ENCODE measurements around the gene GALNT17.

Gene GALNT17

GRCh38 chr7:71278257-71278656 lies 146.3 kb downstream of the GALNT17 start:
- in situ Hi-C loops (cut with MboI; ENCODE audit: low sequenced_read_pairs): no loop called here

DNA sequence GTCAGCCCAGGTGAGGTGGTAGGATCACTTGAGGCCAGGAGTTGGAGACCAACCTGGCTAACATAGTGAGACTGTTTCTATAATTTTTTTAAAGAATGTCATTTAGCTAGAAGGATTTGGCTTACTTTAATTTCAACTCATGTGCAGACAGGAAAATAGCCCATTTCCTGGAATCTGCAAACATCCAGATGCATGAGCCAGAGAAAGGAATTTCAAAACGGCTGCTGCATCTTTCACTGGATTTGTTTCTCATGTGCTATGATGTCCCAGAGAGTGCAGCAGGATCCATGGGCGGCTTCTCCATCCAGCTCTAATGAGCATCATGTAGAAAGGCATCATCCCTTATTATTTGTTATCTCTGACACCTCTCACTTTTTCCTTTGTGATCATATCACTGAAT lies 149.3 kb downstream of the GALNT17 start:
- in situ Hi-C loops (cut with MboI; ENCODE audit: low sequenced_read_pairs): no loop called here

DNA sequence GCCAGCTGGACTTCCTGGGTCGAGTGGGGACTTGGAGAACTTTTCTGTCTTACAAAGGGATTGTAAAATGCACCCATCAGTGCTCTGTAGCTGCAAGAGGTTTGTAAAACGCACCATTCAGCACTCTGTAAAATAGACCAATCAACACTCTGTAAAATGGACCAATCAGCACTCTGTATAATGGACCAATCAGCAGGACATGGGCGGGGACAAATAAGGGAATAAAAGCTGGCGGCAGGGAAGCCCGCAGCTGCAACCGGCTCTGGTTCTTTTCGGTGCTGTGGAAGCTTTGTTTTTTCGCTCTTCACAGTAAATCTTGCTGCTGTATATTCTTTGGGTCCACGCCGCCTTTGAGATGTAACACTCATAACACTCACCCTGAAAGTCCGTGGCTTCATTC lies 151.9 kb downstream of the GALNT17 start:
- in situ Hi-C loops (cut with MboI; ENCODE audit: low sequenced_read_pairs): no loop called here

DNA sequence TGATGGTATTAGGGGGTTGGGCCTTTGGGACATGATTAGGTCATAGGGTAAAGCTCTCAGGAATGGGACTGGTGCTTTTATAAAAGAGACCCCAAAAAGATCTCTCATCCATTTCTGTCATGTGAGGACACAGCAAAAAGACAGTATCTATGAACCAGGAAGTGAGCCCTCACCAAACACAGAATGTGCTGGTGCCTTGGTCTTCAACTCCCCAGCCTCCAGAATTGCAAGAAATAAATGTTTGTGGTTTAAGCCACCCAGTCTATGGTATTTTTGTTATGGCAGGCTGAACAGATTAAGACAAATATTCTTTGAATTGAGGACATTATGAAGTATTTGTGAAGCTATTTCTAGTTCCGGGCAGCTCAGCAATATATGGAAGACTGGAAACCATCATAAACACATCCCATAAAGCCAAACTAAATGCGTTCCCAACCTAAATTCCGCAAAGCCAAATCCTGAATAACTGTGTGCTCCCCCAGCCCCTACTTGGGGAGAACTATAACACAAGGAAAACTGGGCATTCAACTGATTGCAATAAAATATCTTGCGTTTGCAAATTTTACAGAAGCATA lies 153.7 kb downstream of the GALNT17 start:
- in situ Hi-C loops (cut with MboI; ENCODE audit: low sequenced_read_pairs): no loop called here

GRCh38 chr7:71286336-71286735 lies 154.4 kb downstream of the GALNT17 start:
- in situ Hi-C loops (cut with MboI; ENCODE audit: low sequenced_read_pairs): no loop called here

- in situ Hi-C loops (cut with MboI; ENCODE audit: low sequenced_read_pairs): no loop called here
Measured at GRCh38 chr7:71286924-71287323, 155.0 kb downstream of the GALNT17 start.

DNA sequence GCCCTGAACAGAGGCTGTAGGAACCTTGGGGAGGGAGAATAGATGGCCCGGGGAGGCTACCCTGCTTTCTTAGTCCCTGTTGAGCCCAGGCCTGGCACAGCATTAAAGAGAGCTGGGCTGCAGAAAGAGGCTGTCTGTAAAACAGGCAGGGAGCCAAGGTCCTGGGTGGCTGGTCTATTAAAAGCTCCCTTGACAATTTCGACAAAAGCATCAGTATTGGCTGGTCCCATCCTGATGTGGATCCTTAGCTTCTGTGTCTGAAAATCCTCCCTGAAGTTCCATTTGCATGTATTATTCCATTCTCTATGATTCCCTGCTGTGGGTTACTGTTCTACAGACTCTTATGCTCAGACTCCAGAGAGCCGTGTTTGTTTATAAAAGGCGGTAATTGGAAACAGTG lies 158.5 kb downstream of the GALNT17 start:
- in situ Hi-C loops (cut with MboI; ENCODE audit: low sequenced_read_pairs): no loop called here

GRCh38 chr7:71298378-71298777 lies 166.4 kb downstream of the GALNT17 start:
- in situ Hi-C loops (cut with MboI; ENCODE audit: low sequenced_read_pairs): no loop called here

GRCh38 chr7:71300086-71300485 lies 168.1 kb downstream of the GALNT17 start:
- in situ Hi-C loops (cut with MboI; ENCODE audit: low sequenced_read_pairs): no loop called here

DNA sequence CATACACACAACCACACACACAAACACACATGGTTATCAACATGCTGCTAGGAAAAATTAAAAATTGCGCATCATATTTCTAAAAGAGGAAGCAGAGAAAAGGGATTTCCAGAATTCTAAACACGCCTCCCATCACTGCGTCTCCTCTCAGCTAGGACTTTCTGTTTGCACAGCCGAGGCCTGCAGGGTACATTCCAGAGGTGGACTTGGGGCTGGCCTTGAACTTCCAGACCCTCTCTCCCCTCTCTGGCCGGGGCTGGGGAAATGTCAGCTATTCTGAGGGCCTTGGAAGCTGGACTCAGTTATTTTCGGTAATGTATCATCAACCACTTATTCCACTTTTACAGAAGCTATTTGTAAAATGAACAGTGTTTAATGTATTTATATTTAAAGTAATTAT lies 168.7 kb downstream of the GALNT17 start:
- in situ Hi-C loops (cut with MboI; ENCODE audit: low sequenced_read_pairs): no loop called here

DNA sequence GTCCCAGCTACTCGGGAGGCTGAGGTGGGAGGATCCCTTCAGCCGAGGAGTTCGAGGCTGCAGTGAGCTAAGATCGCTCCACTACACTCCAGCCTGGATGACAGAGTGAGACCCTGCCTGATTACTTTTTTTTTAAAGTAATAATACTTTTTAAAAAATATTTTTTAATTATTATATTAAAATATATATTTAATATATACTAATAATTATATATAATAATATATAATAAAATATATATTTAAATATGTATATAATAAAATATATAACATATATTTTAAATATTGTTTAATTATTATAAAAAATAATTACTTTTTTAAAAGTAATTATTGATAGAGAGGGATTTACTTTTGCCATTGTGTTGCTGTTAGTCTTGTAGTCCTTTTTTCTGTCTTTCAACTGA lies 169.2 kb downstream of the GALNT17 start:
- in situ Hi-C loops (cut with MboI; ENCODE audit: low sequenced_read_pairs): no loop called here

DNA sequence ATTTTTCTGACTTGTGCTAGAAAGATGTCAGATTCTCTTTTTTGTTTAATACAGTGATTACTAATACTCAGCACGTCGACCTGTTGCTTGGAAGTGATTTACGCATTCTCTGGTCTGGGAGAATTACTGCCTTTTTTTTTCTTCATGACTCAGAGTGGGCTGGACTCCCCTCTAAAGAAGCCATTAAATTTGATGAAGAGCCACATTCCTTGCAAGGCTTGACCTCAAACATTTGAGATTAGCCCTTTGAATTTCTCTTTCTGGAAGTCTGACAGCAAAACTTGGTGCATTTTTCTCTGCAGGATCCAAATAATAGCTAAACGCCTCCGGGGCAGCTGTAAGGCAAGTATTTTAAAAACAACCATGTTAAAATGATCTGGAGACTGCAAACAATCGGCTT lies 171.6 kb downstream of the GALNT17 start:
- in situ Hi-C loops (cut with MboI; ENCODE audit: low sequenced_read_pairs): no loop called here

DNA sequence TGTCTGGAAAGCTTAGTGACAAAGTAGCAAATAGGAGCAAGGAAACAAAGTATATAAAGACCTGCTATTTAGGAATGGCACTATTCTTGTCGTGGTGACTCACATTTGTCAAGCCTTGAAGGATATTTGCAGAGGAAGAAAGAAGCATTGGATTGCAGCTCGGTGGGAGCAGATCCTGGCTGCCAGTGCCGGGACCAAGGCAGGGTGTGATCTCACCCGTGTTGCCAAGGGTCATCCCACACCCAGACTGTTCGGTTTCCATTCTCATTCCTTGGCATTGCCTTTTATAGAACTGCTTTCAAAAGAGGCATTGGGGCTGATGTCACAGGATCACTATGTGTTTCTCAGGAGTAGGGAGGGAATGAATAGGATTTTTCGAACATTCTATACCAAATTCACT lies 176.2 kb downstream of the GALNT17 start:
- in situ Hi-C loops (cut with MboI; ENCODE audit: low sequenced_read_pairs): no loop called here

DNA sequence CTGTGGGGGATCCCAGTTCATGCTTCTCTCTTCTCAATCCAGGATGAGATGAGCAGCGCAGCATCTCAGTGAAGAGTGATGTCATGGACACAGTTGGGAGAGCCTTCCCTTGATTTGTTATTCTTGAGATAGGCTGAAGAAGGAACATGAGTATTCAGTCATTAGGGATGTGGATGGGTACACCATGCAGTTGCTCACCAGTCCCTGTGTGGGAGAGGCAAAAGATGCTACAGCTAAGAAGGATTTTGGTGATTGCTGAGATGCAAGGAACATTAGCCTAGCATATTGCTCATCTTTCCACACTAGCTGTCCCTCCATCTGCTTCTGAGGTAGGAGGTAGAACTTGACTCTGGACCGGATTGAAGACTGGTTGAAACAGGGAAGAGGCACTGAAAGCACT lies 179.6 kb downstream of the GALNT17 start:
- in situ Hi-C loops (cut with MboI; ENCODE audit: low sequenced_read_pairs): no loop called here

DNA sequence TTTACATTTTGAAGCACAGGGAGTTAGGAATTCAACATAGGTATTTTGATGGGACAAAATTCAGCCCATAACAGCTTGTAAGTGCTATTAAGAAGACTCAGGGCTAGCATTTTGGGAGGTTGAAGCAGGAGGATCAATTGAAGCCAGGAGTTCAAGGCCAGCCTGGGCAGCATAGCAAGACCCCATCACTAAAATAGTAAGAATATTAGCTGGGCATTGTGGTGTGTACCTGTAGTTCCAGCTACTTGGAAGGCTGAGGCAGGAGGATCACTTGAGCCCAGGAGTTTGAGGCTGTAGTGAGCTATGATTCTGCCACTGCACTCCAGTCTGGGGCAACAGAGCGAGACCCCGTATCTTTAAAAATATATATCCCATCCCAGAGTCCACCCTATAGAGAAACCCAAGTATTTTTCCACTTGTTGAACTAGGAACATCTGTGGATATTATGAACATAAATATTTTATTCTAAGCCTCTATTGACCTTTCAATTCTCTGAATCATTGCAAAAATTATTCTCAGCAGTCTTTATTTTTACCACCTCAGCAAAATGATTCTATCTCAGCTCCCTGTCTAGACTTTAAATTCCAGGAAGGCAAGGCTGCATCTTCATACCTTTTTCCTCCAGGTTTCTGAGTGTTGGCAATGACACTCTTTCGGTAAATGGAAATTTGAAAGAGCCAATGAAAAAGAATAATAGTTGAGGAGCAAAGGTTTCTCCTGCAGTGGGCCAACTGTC lies 181.0 kb downstream of the GALNT17 start:
- in situ Hi-C loops (cut with MboI; ENCODE audit: low sequenced_read_pairs): no loop called here

DNA sequence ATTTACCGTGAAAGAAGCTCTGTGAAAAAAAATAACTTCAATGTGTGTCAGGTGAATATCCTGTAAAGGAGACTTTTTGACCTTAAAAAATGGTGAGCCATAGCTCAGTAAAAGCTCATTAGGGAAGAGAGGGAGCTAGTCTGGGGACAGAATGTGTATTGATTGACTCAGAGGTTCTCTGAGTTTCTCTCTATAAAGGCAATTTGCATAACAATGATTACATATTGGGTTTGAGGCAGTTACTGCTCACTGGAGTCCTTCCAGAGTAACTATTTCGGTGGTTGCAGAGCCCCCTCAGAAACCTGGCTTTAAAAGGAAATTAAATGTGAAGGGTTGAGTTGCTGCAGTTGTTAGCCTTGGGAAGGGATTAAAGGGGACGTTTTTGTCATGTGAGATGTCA lies 181.6 kb downstream of the GALNT17 start:
- in situ Hi-C loops (cut with MboI; ENCODE audit: low sequenced_read_pairs): no loop called here

GRCh38 chr7:71320916-71321315 lies 189.0 kb downstream of the GALNT17 start:
- in situ Hi-C loops (cut with MboI; ENCODE audit: low sequenced_read_pairs): no loop called here

DNA sequence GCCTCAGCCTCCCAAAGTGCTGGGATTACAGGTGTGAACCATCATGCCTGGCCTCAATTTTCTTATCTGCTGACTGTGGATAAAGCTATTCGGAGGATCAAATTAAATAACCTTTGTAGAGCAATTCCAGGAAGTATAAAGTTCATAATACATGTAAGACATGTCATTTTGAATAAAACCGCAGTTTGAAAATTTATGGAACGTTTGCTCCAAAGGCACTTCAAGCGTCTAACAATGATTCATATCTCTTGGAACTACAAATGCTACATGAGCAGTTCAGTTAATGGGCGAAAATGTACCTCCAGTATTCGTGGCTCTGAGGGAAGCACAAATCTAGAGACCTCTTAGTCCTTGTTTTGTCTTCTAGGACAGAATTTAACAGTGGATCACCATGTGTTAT lies 190.3 kb downstream of the GALNT17 start:
- in situ Hi-C loops (cut with MboI; ENCODE audit: low sequenced_read_pairs): no loop called here

- in situ Hi-C loops (cut with MboI; ENCODE audit: low sequenced_read_pairs): no loop called here
Measured at GRCh38 chr7:71323726-71324125, 191.8 kb downstream of the GALNT17 start.

DNA sequence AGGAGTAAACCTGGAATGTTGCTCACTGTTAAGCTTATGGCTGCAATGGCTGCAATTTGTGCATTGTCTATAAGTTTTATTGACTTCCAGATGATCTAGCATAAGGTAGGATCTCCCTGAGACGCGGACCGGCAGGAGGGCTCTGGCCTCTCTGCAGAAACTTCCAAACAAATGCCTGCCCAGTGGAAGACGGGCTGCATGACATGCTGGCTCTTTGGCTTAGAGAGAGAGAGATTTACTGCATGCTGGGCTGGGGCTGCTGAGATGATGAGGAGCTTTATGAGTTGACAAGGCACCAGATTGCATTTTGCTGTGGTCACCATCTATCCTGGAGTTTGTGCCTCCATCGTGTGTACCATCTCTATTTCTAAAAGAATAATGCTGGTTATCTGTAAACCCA lies 193.2 kb downstream of the GALNT17 start:
- in situ Hi-C loops (cut with MboI; ENCODE audit: low sequenced_read_pairs): no loop called here

- in situ Hi-C loops (cut with MboI; ENCODE audit: low sequenced_read_pairs): no loop called here
Measured at GRCh38 chr7:71326595-71326994, 194.7 kb downstream of the GALNT17 start.

- in situ Hi-C loops (cut with MboI; ENCODE audit: low sequenced_read_pairs): no loop called here
Measured at GRCh38 chr7:71327946-71328345, 196.0 kb downstream of the GALNT17 start.
